ENCODE results near the gene KCTD10.

- TF ChIP-seq CTCF (IDR thresholded peaks at IDR 0.05; ENCODE audit: low read depth, low read length), result no peak
- TF ChIP-seq POLR2A (IDR thresholded peaks at IDR 0.05; ENCODE audit: extremely low read depth, insufficient read length), result no peak
These were observed 40.9 kb downstream of the KCTD10 start for GRCh38 chr12:109436188-109436560.
